Activated CD4-positive, alpha-beta T cell treated with anti-CD3 and anti-CD28 coated beads, Interleukin-2, Interleukin-6, amounts not matched to agents 100 ng/mL and 50 ng/mL, durations not matched to agents 16 hours and 8 hours (primary cell): ENCODE data around the gene ANKRD55.
"Not testable (repeated sequence)": the region's sequence is repeated elsewhere in the genome, so short reads cannot be mapped to it uniquely, and the experiment has no call there.

Experiments
- DNase-seq: peaks from one replicate; pipeline ENCODE4 v3.0.0-alpha.2; 2020

ANKRD55 gene

GRCh38 chr5:56166671-56167385, 66.3 kb downstream of the ANKRD55 start:
- no peak for DNase-seq

- DNase-seq: no peak
Measured at GRCh38 chr5:56164376-56164775, 68.8 kb downstream of the ANKRD55 start.

GRCh38 chr5:56161927-56162326, 71.2 kb downstream of the ANKRD55 start:
- no peak for DNase-seq

GRCh38 chr5:56161439-56161823, 71.7 kb downstream of the ANKRD55 start:
- DNase-seq: no peak

GRCh38 chr5:56160723-56161438, 72.2 kb downstream of the ANKRD55 start:
- DNase-seq: no peak

GRCh38 chr5:56159521-56159947, 73.6 kb downstream of the ANKRD55 start:
- no peak for DNase-seq

- DNase-seq: no peak
Measured at GRCh38 chr5:56158331-56158960, 74.7 kb downstream of the ANKRD55 start.

- not testable (repeated sequence) for DNase-seq
Measured at GRCh38 chr5:56157191-56157621, 75.9 kb downstream of the ANKRD55 start.

- peak; percentile 50 for DNase-seq
Measured at GRCh38 chr5:56156585-56157190, 76.4 kb downstream of the ANKRD55 start.

- no peak for DNase-seq
Measured at GRCh38 chr5:56155992-56156584, 77.0 kb downstream of the ANKRD55 start.

GRCh38 chr5:56154732-56155484, 78.2 kb downstream of the ANKRD55 start:
- no peak for DNase-seq

GRCh38 chr5:56152437-56152836, 80.7 kb downstream of the ANKRD55 start:
- peak; percentile 56 for DNase-seq

- not testable (repeated sequence) for DNase-seq
Measured at GRCh38 chr5:56150756-56151155, 82.4 kb downstream of the ANKRD55 start.

- DNase-seq: peak; percentile 81
Measured at GRCh38 chr5:56148453-56148971, 84.6 kb downstream of the ANKRD55 start.

- no peak for DNase-seq
Measured at GRCh38 chr5:56147659-56148230, 85.4 kb downstream of the ANKRD55 start.

GRCh38 chr5:56147106-56147505, 86.0 kb downstream of the ANKRD55 start:
- DNase-seq: no peak

GRCh38 chr5:56146674-56147073, 86.5 kb downstream of the ANKRD55 start:
- DNase-seq: no peak

- DNase-seq: no peak
Measured at GRCh38 chr5:56145511-56145910, 87.6 kb downstream of the ANKRD55 start.

- no peak for DNase-seq
Measured at GRCh38 chr5:56145106-56145505, 88.0 kb downstream of the ANKRD55 start.

GRCh38 chr5:56144211-56144610, 88.9 kb downstream of the ANKRD55 start:
- DNase-seq: no peak

GRCh38 chr5:56143373-56143714, 89.8 kb downstream of the ANKRD55 start:
- DNase-seq: no peak
